Activated effector memory CD4-positive, alpha-beta T cell treated with Interleukin-2 at 50 U/mL for 16 hours (primary cell): ENCODE data around the gene UBE3C.

Experiments
- DNase-seq: peaks from one replicate; pipeline ENCODE4 v3.0.0-alpha.2; 2020

The UBE3C gene

DNA sequence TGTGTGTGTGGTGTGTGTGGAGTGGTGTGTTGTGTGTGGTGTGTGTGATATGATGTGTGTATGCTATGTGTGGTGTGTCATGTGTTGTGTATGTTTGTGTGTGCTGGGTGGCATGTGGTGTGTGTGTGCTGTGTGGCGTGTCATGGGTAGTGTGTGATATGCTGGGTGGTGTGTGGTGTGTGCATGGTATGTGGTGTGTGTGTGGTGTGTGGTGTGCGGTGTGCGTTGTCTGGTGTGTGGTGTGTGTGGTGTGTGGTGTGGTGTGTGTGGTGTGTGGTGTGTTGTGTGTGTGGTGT is 160.5 kb downstream of the UBE3C start:
- DNase-seq = no peak

DNA sequence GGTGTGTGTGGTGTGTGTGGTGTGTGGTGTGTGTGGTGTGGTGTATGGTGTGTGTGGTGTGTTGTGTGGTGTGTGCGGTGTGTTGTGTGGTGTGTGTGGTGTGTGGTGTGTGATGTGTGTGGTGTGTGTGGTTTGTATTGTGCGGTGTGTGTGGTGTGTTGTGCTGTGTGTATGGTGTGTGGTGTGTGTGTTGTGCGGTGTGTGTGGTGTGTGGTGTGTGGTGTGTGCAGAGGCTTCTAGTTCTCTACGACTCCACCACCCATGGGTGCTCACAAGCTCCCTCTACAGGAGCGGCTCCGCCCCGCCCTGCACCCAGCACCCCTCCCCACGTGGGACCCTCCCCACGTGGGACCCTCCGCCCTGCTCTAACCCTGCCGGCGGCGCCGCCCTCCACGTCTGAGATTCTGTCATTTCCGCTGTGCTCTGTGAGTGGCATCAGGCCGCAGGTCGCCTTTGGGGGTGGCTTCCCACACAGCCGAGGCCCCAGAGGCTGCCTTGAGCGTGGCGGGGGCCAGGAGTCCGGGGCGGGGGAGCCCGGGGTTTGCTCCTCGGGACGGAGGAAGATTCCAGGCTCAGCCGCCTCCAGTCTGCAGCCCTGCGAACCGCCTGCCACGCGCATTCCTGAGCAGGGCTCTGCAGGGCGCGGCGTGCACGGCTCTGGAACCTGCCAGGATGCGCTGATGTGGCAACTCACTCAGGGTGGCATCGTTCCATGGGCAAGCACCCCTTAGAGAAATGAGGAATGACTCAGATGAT is 161.1 kb downstream of the UBE3C start:
- DNase-seq = peak; percentile 33

DNA sequence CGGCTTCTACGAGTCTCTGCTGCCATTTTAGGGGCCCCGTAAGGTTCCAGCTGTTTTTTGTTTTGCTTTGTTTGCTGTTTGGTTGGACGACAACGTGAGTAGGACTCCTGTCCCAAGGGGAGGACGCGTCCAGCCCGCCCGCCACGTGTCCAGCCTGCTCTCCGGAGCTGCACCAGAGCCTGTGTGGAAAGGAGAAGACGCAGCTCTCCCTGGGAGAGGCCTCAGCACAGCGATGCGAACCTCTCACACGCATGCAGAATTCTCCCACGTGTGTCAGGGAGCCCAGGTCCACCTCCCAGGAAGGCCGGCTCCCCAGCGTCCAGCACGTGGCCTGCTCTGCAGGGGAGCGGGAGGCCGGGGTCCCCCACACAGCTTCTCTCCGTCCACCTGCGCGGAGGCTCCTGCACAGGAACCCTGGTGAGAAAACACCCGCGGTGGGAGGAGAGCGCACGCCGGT is 161.7 kb downstream of the UBE3C start:
- DNase-seq = no peak

DNA sequence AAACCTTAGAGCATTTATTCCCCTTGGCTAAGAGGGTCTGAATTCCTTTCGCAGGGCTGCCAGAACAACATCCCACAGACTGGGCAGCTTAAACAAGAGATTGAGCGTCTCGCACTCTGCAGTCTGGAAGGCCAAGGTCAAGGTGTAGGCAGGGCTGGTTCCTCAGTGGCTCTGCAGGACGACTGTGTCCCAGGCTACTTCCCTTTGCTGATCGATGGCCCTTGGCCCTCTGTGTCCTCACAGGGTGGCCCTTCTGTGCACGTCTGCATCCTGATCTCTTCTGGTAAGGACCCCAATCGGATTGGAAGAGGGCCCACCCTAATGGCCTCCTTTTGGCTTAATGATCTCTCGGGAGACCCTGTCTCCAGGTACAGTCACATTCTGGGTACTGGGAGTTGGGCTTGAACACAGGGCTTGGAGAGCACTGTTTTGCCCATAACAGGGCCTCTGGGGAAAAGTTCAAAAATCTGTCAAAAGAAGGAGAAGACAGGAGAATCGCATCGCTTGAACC is 162.9 kb downstream of the UBE3C start:
- no peak for DNase-seq

DNA sequence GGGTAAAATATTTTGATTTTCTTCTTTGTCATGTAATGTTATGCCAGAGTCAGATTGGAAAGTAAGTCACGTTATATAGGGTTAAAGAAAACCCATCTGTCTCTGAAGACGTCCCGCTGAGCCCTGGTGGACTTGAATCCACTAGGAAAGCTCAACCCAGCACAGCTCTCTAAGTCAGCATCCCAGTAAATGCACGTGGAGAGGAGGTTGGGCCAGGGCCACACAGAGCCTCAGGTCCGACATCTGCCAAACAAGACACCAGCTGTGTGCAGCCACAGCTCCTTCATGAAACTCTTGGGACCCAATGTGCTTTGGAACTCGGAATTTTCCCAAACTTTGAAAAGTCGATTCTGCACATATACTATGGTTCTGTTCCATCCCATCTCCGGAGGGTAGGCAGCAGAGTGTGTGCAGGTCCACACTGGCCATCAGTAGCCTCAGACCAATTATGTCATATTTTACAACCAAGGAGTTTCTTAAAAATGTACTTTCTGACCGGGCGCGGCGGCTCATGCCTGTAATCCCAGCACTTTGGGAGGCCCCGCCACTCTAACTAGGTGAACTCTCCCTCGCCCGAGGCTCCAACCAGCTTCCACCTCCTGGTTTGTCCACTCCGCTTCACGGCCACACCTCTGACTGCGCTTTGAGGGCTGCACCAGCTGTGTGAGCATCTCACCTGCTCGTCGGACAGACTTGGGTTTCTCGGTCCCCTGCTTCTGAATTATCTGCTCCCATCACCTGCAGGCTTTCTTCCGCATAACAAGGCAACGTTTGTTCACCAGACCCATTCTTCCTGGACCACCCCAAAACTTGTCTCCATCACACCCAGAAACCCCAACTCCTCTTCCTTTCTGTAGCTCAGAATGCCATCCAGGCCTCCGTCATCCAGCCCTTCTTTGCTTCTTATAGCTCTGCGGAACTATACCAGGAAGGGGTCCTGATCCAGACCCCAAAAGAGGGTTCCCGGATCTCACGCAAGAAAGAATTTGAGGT is 168.4 kb downstream of the UBE3C start:
- DNase-seq = no peak

DNA sequence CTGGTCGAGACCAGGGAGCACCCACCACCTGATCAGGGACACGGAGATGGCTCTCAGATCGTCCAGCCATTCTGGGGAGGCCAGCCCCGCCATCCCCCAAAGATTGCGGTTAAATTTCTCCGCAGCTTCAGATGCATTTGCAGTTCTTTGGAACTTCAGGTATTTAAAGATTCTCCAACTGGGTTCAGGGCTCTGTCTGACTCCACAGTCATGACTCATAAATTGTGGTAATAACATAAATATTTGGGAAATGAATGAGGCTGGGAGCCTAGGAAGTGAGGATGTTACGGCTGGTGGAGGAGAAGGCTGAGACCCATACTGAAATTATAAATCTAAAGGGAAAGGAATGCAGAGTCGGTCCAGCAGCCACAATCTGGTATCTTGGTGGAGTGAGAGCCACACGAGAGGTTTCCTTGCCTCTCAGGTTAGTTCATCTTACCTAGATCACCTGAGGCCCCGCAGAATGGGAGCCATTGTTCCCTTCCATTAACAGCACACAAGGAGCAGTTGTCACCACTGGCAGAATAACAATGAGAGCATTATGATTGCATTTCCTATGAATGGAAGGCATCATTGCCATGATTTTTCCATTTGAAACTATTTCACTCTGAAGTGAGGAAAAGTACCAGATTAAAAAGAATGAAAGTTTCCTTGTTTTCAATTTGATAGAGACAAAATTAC is 171.4 kb downstream of the UBE3C start:
- no peak for DNase-seq

DNA sequence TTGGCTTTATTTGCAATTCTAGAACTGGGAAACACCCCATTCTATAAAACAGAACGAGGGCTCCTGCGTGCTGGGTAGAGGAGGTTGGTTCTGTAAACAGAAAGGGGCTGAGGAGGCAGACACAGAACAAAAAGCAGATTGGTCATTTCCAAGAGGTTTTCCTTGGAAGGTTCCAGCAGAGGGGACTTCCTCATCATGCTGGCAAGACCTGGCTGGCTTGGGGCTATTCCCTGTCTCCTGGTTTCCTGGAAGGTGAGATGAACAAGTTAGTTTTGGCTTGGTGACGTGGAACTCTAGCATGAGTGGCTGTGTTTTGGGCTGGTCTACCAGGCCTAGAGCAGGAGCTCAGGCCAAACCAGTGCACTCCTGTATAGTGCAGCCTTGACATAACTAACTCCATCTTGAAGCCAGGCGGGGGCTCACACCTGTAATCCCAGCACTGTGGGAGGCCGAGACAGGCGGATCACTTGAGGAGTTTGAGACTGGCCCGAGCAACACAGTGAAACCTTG is 172.0 kb downstream of the UBE3C start:
- DNase-seq = no peak

DNA sequence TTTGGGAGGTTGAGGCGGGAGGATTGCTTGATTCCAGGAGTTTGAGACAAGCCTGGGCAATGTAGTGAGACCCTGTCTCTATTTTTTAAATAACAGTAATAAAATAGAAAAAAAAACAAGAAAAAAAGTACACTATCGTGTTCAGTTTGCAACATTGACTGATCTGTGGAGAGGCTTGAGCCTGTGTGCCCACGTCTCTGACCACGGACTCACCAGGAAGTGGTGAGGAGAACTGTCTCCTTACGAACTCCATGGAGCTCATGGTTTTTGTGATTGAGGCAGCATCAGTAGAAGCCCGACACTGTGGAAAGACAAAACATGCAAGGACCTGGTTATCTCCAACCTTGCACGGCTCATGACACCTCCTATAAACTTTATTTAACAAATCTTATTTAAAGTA is 174.2 kb downstream of the UBE3C start:
- DNase-seq = no peak

DNA sequence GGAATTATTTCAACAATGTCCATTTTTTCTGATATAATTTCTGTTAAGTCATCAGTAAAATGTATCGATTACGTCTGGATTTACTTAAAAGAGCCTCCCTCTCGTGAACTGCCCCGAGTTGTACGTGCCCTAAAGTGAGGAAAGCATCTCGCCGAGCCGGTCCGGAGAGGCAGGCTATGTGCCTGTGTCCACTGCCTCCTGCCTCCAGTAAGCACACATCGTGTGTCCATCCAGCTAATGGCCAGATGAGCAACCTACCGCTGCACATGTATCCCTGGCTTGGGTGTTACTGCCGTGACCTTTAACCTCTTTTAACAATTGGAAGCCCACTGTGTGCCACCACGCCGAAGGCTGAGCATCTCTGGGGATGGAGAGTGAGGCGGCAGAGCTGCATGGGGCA is 174.9 kb downstream of the UBE3C start:
- no peak for DNase-seq

DNA sequence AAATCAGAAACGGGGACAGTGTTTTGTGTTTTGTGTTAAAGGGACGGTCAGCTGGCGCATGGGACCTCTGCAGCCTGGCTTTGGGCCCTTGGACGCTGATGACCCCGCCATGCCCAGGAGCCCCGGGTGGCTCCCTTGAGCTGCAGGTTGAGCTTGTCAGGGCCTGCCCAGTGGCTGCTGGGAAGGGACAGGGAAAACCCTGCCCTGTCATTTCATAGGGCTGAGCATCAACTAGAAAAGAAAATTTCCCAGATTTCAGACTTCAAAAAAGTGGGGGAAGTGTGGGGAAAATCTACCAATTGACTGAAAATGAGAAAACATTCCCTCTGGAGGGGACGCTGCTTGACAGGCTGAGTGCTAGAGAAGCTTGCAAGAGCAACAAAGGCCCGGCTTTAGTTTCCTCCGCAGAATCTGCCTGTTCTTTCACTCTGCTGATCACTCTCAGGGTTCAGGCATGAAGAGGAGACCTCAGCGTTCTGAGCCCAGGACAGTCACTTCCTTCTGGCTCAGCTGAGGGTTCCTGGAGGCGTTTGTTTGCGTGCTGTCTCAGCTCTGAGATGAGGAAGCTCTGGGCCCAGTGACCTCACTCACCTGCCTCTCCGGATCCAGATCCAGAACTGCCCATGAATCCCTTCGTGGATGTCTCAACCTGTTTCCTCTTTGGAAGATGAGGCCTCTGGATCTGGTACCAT is 179.4 kb downstream of the UBE3C start:
- no peak for DNase-seq
